Stomach (tissue), 4 donors: Measurements from ENCODE around the gene CFAP53.

Experiments used
- CTCF ChIP-seq, 7 experiments: fragments of 450-650 bp in 4 of 7; fragments of 200-600 bp in 3 of 7; sonication (generic) in 3 of 7; IDR thresholded peaks; one replicate each; pipeline ENCODE4 v1.5.1; 2016 to 2019; ENCODE audit warnings: antibody characterized with exemption in 7 of 7, control low read depth in 2 of 7, mild to moderate bottlenecking in 1 of 7
- EP300 ChIP-seq: sonication (generic); formaldehyde crosslinking; IDR thresholded peaks from one replicate; pipeline ENCODE4 v1.6.1; 2017; ENCODE audit warnings: antibody characterized with exemption
- POLR2AphosphoS5 ChIP-seq, 3 donors: sonication (generic); formaldehyde crosslinking; IDR thresholded peaks; one replicate each; pipeline ENCODE4 v1.6.1; 2016; ENCODE audit warnings: antibody characterized with exemption in 3 of 3

GRCh38 chr18:50247561-50247960 is 18.7 kb downstream of the CFAP53 start:
- TF ChIP-seq CTCF (IDR thresholded peaks at IDR 0.05) (no peak), POLR2AphosphoS5 (IDR thresholded peaks at IDR 0.05) (no peak), EP300 (no peak)
